Osteoblast (primary cell): Measurements from ENCODE around the gene LUC7L. TPM values are rescaled to one million over a fixed set of nuclear protein-coding genes. Genes with fewer than 3 reads are reported as not detected.
"Not testable (repeated sequence)": the region's sequence is repeated elsewhere in the genome, so short reads cannot be mapped to it uniquely, and the experiment has no call there.

Experiments used
- DNase-seq: peaks from one replicate; pipeline ENCODE4 v3.0.0; 2011; ENCODE audit warnings: low spot score, mixed read lengths; ENCODE audit not compliant: insufficient read length; ENCODE audit errors: missing footprints
- H2AFZ ChIP-seq: 2 replicates; pipeline ENCODE4 v1.6.0; 2011; ENCODE audit warnings: mild to moderate bottlenecking, low read length
- H3K27ac ChIP-seq: 2 replicates; pipeline ENCODE4 v1.5.1; 2011; ENCODE audit warnings: mild to moderate bottlenecking, low read depth, low read length, moderate library complexity
- H3K27me3 ChIP-seq: 2 replicates; pipeline ENCODE4 v1.6.0; 2012; ENCODE audit warnings: mild to moderate bottlenecking, control low read depth, inconsistent platforms, low read length, moderate library complexity; ENCODE audit not compliant: insufficient read depth
- H3K36me3 ChIP-seq: 2 replicates; pipeline ENCODE4 v1.5.1; 2011; ENCODE audit warnings: mild to moderate bottlenecking, low read length, control low read depth, moderate library complexity; ENCODE audit not compliant: insufficient read depth
- H3K4me1 ChIP-seq: 2 replicates; pipeline ENCODE4 v1.5.1; 2011; ENCODE audit warnings: mild to moderate bottlenecking, low read length, control low read depth, moderate library complexity; ENCODE audit not compliant: insufficient read depth
- H3K4me2 ChIP-seq: 2 replicates; pipeline ENCODE4 v1.6.0; 2011; ENCODE audit warnings: mild to moderate bottlenecking, low read length; ENCODE audit not compliant: insufficient read depth
- H3K4me3 ChIP-seq: fragments of 200-600 bp; sonication (generic); 3 replicates; pipeline ENCODE4 v1.5.1; 2012; ENCODE audit warnings: mild to moderate bottlenecking, low read length, inconsistent platforms; ENCODE audit not compliant: insufficient read depth
- H3K79me2 ChIP-seq: 2 replicates; pipeline ENCODE4 v1.6.0; 2012; ENCODE audit warnings: mild to moderate bottlenecking, low read length, control low read depth, inconsistent platforms; ENCODE audit not compliant: insufficient read depth
- H3K9me3 ChIP-seq: 2 replicates; pipeline ENCODE4 v1.5.1; 2011; ENCODE audit warnings: low read depth, low read length, control low read depth
- H4K20me1 ChIP-seq: 2 replicates; pipeline ENCODE4 v1.6.0; 2012; ENCODE audit warnings: mild to moderate bottlenecking, low read length, control low read depth; ENCODE audit not compliant: insufficient read depth
- total RNA-seq: library from RNA; depleted of rRNA; stranded (reverse); fragments of >200 nt; gene quantifications from 2 replicates; pipeline ENCODE4 v1.2.3, GENCODE V29; 2012
- TF ChIP-seq, protein P1 (sequence below): IDR thresholded peaks from 2 replicates; pipeline ENCODE4 v1.5.1; 2011; ENCODE audit warnings: mild to moderate bottlenecking, low read depth, low read length, moderate library complexity; ENCODE audit errors: extremely low read depth

The LUC7L gene
- total RNA-seq, 1 donor, result 46.0 TPM

- Histone ChIP-seq H3K27me3 (no peaks in the 10 kb centered on the region), H3K36me3 (peaks cover 3% of the 10 kb centered on the region), H2AFZ (no peak overlapping the region), H3K4me1 (no peaks in the 10 kb centered on the region), H3K9me3 (no peaks in the 10 kb centered on the region), H3K27ac (no peak overlapping the region), H3K79me2 (no peaks in the 10 kb centered on the region), H3K4me2 (no peak overlapping the region), H3K4me3 (no peak overlapping the region), H4K20me1 (peaks cover 4% of the 10 kb centered on the region)
- TF ChIP-seq, protein P1, sequence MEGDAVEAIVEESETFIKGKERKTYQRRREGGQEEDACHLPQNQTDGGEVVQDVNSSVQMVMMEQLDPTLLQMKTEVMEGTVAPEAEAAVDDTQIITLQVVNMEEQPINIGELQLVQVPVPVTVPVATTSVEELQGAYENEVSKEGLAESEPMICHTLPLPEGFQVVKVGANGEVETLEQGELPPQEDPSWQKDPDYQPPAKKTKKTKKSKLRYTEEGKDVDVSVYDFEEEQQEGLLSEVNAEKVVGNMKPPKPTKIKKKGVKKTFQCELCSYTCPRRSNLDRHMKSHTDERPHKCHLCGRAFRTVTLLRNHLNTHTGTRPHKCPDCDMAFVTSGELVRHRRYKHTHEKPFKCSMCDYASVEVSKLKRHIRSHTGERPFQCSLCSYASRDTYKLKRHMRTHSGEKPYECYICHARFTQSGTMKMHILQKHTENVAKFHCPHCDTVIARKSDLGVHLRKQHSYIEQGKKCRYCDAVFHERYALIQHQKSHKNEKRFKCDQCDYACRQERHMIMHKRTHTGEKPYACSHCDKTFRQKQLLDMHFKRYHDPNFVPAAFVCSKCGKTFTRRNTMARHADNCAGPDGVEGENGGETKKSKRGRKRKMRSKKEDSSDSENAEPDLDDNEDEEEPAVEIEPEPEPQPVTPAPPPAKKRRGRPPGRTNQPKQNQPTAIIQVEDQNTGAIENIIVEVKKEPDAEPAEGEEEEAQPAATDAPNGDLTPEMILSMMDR, result no peak
- peak; percentile 54 for DNase-seq
Observed at GRCh38 chr16:268141-269053, 39.1 kb upstream of the LUC7L start.

GRCh38 chr16:267562-267961 lies 38.3 kb upstream of the LUC7L start:
- not testable (repeated sequence) for H3K27me3 ChIP-seq, H4K20me1 ChIP-seq, H3K9me3 ChIP-seq, H2AFZ ChIP-seq, H3K4me1 ChIP-seq, H3K27ac ChIP-seq, DNase-seq, H3K4me2 ChIP-seq, H3K79me2 ChIP-seq, H3K4me3 ChIP-seq, H3K36me3 ChIP-seq

DNA sequence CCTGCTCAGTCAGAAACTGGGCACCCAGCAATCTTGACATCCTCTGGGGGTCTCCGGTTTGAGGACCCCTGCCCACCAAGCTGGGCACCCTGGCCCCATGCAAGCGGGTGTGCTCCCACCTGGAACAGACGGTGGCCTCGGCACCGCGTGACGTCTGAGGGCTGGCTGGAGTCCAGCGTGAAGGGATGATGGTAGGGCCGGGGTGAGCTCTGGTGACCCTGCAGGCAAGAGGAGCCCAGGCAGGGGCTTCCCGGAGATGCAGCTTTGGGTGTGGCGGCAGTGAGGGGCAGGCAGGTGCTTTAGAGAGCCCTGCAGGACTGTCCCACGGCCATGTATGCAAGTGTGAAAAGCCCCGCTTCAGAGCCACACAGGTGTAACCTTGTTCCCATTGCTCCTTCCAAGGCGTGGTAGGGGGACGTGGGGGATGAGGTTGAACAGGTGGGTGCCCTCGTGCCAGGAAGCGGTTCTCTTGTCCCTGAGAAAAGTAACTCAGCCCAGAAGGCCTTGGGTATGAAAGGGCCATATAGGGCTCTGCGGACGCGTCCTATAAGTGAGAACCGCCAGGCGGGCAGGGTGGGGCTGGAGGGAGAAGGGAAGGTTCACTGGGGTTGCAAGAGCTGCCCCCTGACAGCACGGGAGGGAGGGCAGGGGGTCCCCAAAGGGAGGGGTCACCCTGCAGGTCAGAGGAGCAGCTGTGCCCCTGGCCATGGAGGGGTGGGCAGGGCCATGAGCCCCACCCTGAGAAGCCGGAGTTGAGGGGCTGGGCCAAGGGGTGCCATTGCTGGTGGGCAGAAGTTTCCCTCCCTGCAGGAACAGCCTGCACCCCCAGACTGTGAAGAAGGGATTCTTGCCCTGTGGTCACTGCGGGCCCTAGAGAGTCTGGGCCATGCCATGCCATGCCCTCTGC lies 37.3 kb upstream of the LUC7L start:
- H3K9me3 ChIP-seq, result no peaks in the 10 kb centered on the region

DNA sequence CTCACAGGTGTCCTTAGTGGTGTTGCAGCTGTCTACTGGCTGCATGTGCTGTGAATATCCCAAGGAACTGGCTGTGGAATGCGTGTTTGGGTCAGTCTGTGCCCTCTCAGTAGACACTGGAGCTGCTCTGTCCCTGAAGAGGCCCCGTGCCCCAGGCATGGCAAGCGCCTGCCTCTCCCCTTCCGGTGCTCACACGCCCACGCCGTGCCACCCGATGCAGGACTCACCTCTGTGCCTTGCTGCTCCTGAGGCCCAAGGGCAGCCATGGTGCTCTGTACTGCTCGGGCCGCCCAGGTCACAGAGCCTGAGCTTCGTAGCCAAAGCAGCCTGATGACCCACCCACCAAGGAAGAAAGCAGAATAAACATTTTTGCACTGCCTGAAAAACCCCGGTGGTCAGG lies 36.5 kb upstream of the LUC7L start:
- H3K36me3 ChIP-seq, result peaks cover 3% of the 10 kb centered on the region
- no peaks in the 10 kb centered on the region for H3K79me2 ChIP-seq
- no peak overlapping the region for H3K4me3 ChIP-seq
- no peak overlapping the region for H3K27ac ChIP-seq
- H3K9me3 ChIP-seq, result no peaks in the 10 kb centered on the region
- no peak overlapping the region for H3K4me2 ChIP-seq
- peak; percentile 51 for DNase-seq
- peaks cover 4% of the 10 kb centered on the region for H4K20me1 ChIP-seq
- no peaks in the 10 kb centered on the region for H3K4me1 ChIP-seq
- no peaks in the 10 kb centered on the region for H3K27me3 ChIP-seq
- TF ChIP-seq, protein P1, result no peak
- H2AFZ ChIP-seq, result no peak overlapping the region

More for the DNA sequence above, 37.3 kb upstream of the LUC7L start:
- Histone ChIP-seq H3K4me2 (no peak overlapping the region), H3K36me3 (peaks cover 3% of the 10 kb centered on the region), H3K27me3 (no peaks in the 10 kb centered on the region), H3K4me3 (no peak overlapping the region), H2AFZ (no peak overlapping the region), H3K79me2 (no peaks in the 10 kb centered on the region), H3K4me1 (no peaks in the 10 kb centered on the region), H3K27ac (no peak overlapping the region), H4K20me1 (peaks cover 4% of the 10 kb centered on the region)
- peak; percentile 67 for DNase-seq
- TF ChIP-seq, protein P1, result no peak
